CMK (cell line): ENCODE measurements around the gene FAP.

Experiments
- DNase-seq: peaks from one replicate; pipeline ENCODE4 v3.0.0-alpha.2; 2010; ENCODE audit warnings: low read depth

The FAP gene

GRCh38 chr2:162123806-162124758 lies 119.2 kb downstream of the FAP start:
- DNase-seq: no peak
